ENCODE results near the gene ANAPC16.

The ANAPC16 gene

GRCh38 chr10:72260976-72261783 is 45.4 kb downstream of the ANAPC16 start:
- ATAC-seq: peak; percentile 36
- no peak for TF ChIP-seq ZNF70 (CRISPR knock-in tag; IDR thresholded peaks at IDR 0.05)
- no peak; the same call in 1 of the 2 replicates for TF ChIP-seq ZFP3 (CRISPR knock-in tag; IDR thresholded peaks at IDR 0.05)
- TF ChIP-seq CREB5 (CRISPR knock-in tag; IDR thresholded peaks at IDR 0.05; ENCODE audit: low read depth): no peak
- no peak for TF ChIP-seq BACH2 (CRISPR knock-in tag; IDR thresholded peaks at IDR 0.05; ENCODE audit: borderline replicate concordance)
- TF ChIP-seq TSHZ2 (CRISPR knock-in tag; IDR thresholded peaks at IDR 0.05): no peak
- TF ChIP-seq ZNF8 (CRISPR knock-in tag; IDR thresholded peaks at IDR 0.05): no peak
- TF ChIP-seq PATZ1 (CRISPR knock-in tag; IDR thresholded peaks at IDR 0.05; ENCODE audit: borderline replicate concordance): no peak
- no peak for TF ChIP-seq TOX (CRISPR knock-in tag; IDR thresholded peaks at IDR 0.05; ENCODE audit: borderline replicate concordance)
- TF ChIP-seq ZNF565 (CRISPR knock-in tag; conservative IDR thresholded peaks at IDR 0.05; ENCODE audit: low read depth): no peak
- no peak for TF ChIP-seq TCF4 (CRISPR knock-in tag; IDR thresholded peaks at IDR 0.05; ENCODE audit: borderline replicate concordance)
- no peak for TF ChIP-seq CSRNP3 (CRISPR knock-in tag; IDR thresholded peaks at IDR 0.05)
- no peak for TF ChIP-seq OSR1 (CRISPR knock-in tag; IDR thresholded peaks at IDR 0.05)
- TF ChIP-seq ARNTL (CRISPR knock-in tag; IDR thresholded peaks at IDR 0.05; ENCODE audit: borderline replicate concordance, low read depth): no peak
- no peak for TF ChIP-seq ZC3H10 (CRISPR knock-in tag; IDR thresholded peaks at IDR 0.05)
- no peak for TF ChIP-seq POU6F1 (CRISPR knock-in tag; IDR thresholded peaks at IDR 0.05; ENCODE audit: borderline replicate concordance, low read depth)
- no peak for TF ChIP-seq SNAI2 (CRISPR knock-in tag; IDR thresholded peaks at IDR 0.05)

- no peak for TF ChIP-seq CSRNP3 (CRISPR knock-in tag; IDR thresholded peaks at IDR 0.05)
- TF ChIP-seq PPARA (CRISPR knock-in tag; IDR thresholded peaks at IDR 0.05; ENCODE audit: borderline replicate concordance): no peak
- no peak for TF ChIP-seq ZNF70 (CRISPR knock-in tag; IDR thresholded peaks at IDR 0.05)
- no peak for ATAC-seq
These were observed 46.1 kb downstream of the ANAPC16 start for GRCh38 chr10:72261784-72262404.

Data from SK-N-SH treated with all-trans-retinoic acid at 6 μM for 48 hours (cell line).